Measurements from ENCODE around the gene GOLPH3.

DNA sequence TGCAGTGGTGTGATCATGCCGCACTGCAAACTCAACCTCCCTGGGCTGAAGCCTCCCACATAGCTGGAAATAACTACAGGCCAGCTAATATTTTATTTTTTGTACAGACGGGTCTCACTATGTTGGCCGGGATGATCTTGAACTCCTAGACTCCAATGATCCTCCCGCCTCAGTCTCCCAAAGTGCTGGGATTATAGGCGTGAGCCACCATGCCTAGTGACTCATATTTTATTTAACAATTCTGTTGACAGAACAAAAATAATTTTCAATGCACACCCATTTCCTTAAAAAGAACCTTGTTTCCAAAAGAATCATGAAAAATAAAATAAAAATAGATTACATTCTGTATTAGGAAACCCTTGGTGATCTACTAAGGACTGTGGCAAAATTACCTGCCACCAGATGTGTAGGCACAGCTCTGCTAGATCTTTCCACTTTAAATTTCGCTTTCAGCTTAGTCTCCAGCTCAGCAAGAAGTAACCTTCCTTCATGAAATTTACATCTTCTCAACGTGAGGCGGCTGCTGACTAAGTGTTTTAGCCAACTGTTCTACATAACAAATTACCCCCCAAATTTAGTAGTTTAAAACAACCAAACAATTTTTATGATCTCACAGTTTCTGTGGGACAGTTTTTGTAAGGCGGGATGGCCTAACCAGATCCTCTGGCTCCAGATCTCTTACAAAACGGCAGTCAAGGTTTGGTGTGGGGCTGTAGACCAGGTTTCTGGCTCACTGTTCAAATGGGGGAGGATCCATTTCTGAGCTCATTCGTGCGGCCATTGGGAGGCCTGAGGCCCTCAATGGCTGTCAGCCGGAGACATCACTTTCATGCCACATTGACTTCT is 32.6 kb upstream of the GOLPH3 start:
- TF ChIP-seq POLR2A (IDR thresholded peaks at IDR 0.05; ENCODE audit: extremely low read depth, insufficient read length), result no peak
- TF ChIP-seq, protein P1, sequence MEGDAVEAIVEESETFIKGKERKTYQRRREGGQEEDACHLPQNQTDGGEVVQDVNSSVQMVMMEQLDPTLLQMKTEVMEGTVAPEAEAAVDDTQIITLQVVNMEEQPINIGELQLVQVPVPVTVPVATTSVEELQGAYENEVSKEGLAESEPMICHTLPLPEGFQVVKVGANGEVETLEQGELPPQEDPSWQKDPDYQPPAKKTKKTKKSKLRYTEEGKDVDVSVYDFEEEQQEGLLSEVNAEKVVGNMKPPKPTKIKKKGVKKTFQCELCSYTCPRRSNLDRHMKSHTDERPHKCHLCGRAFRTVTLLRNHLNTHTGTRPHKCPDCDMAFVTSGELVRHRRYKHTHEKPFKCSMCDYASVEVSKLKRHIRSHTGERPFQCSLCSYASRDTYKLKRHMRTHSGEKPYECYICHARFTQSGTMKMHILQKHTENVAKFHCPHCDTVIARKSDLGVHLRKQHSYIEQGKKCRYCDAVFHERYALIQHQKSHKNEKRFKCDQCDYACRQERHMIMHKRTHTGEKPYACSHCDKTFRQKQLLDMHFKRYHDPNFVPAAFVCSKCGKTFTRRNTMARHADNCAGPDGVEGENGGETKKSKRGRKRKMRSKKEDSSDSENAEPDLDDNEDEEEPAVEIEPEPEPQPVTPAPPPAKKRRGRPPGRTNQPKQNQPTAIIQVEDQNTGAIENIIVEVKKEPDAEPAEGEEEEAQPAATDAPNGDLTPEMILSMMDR (IDR thresholded peaks at IDR 0.05; ENCODE audit: low read depth, low read length), result no peak
- TF ChIP-seq, protein P2, sequence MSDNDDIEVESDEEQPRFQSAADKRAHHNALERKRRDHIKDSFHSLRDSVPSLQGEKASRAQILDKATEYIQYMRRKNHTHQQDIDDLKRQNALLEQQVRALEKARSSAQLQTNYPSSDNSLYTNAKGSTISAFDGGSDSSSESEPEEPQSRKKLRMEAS (IDR thresholded peaks at IDR 0.05; ENCODE audit: low read depth, low read length), result no peak
